ENCODE data around the gene NOXRED1.

Gene NOXRED1

GRCh38 chr14:77457115-77457521, 33.8 kb upstream of the NOXRED1 start:
- H4K20me1 ChIP-seq (ENCODE audit: insufficient read depth), result peaks cover 12% of the 10 kb centered on the region
- no peak overlapping the region for H3K4me3 ChIP-seq (IDR thresholded peaks at IDR 0.05; ENCODE audit: insufficient read depth, low read depth, low read length)
- H3K36me3 ChIP-seq (ENCODE audit: insufficient read depth), result no peaks in the 10 kb centered on the region; the same call in 1 of the 2 replicates
- no peaks in the 10 kb centered on the region for H3K27me3 ChIP-seq (ENCODE audit: insufficient read depth, low read depth)
- H2AFZ ChIP-seq (ENCODE audit: low read depth), result peak overlapping the region; percentile 76
- peaks cover 22% of the 10 kb centered on the region for H3K4me1 ChIP-seq (ENCODE audit: low read depth, poor library complexity, severe bottlenecking)
- peaks cover 39% of the 10 kb centered on the region for H3K79me2 ChIP-seq (ENCODE audit: insufficient read depth, low read depth)
- peak overlapping the region; percentile 78 for H3K4me2 ChIP-seq
- peak overlapping the region; percentile 50 for H3K27ac ChIP-seq
- H3K9ac ChIP-seq, result peak overlapping the region; percentile 57; the same call in 1 of the 2 replicates
- TF ChIP-seq, protein P1, sequence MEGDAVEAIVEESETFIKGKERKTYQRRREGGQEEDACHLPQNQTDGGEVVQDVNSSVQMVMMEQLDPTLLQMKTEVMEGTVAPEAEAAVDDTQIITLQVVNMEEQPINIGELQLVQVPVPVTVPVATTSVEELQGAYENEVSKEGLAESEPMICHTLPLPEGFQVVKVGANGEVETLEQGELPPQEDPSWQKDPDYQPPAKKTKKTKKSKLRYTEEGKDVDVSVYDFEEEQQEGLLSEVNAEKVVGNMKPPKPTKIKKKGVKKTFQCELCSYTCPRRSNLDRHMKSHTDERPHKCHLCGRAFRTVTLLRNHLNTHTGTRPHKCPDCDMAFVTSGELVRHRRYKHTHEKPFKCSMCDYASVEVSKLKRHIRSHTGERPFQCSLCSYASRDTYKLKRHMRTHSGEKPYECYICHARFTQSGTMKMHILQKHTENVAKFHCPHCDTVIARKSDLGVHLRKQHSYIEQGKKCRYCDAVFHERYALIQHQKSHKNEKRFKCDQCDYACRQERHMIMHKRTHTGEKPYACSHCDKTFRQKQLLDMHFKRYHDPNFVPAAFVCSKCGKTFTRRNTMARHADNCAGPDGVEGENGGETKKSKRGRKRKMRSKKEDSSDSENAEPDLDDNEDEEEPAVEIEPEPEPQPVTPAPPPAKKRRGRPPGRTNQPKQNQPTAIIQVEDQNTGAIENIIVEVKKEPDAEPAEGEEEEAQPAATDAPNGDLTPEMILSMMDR (conservative IDR thresholded peaks at IDR 0.05; ENCODE audit: low read depth, low read length), result no peak

DNA sequence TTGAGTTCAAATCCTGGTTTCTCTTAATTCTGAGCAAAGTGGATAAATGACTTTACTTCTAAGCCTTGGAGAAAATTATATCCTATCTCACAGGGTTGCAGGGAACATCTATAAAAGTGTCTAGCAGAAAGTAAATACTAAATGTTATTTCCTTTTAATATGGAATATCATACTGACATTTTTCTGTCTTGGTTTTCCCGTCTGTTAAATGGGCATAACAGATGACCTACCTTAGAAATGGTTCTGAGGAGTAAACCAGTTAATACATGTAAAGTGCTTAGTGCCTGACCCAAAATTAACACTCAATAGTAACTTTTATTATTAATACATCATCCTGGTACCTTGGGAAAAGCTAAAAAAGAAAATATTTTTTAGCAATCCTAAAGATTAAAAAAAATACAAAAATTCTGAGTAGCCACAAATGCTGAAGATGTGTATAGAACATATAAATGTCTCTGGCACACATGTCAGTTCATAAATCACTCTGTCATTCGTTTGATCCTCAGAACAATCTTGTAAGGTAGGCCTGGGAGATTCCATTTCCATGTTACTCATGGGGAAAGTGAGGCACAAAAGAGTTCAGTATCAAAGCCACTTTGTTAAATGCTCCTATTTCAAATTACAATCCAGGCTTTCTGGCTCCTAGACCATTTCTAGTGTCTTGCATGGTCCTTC, 32.8 kb upstream of the NOXRED1 start:
- H3K36me3 ChIP-seq (ENCODE audit: insufficient read depth), result no peaks in the 10 kb centered on the region; the same call in 1 of the 2 replicates
- TF ChIP-seq, protein P1 (conservative IDR thresholded peaks at IDR 0.05; ENCODE audit: low read depth, low read length), result no peak
- peaks cover 22% of the 10 kb centered on the region for H3K4me1 ChIP-seq (ENCODE audit: low read depth, poor library complexity, severe bottlenecking)
- no peak overlapping the region for H2AFZ ChIP-seq (ENCODE audit: low read depth)
- peaks cover 12% of the 10 kb centered on the region for H4K20me1 ChIP-seq (ENCODE audit: insufficient read depth)
- peak overlapping the region; percentile 78 for H3K4me2 ChIP-seq
- H3K4me3 ChIP-seq (IDR thresholded peaks at IDR 0.05; ENCODE audit: insufficient read depth, low read depth, low read length), result no peak overlapping the region
- H3K27ac ChIP-seq, result peak overlapping the region; percentile 50; the same call in 1 of the 2 replicates
- peaks cover 36% of the 10 kb centered on the region for H3K79me2 ChIP-seq (ENCODE audit: insufficient read depth, low read depth)
- peak overlapping the region; percentile 57; the same call in 1 of the 2 replicates for H3K9ac ChIP-seq
- no peaks in the 10 kb centered on the region for H3K27me3 ChIP-seq (ENCODE audit: insufficient read depth, low read depth)

GRCh38 chr14:77442196-77442595, 18.9 kb upstream of the NOXRED1 start:
- Histone ChIP-seq H3K27me3 (ENCODE audit: insufficient read depth, low read depth) (no peaks in the 10 kb centered on the region), H3K4me1 (ENCODE audit: low read depth, poor library complexity, severe bottlenecking) (no peaks in the 10 kb centered on the region), H3K9ac (no peak overlapping the region), H2AFZ (ENCODE audit: low read depth) (no peak overlapping the region), H4K20me1 (ENCODE audit: insufficient read depth) (no peaks in the 10 kb centered on the region), H3K79me2 (ENCODE audit: insufficient read depth, low read depth) (no peaks in the 10 kb centered on the region), H3K36me3 (ENCODE audit: insufficient read depth) (no peaks in the 10 kb centered on the region), H3K4me3 (IDR thresholded peaks at IDR 0.05; ENCODE audit: insufficient read depth, low read depth, low read length) (no peak overlapping the region), H3K4me2 (no peak overlapping the region), H3K27ac (no peak overlapping the region)
- TF ChIP-seq, protein P1 (conservative IDR thresholded peaks at IDR 0.05; ENCODE audit: low read depth, low read length), result no peak

- no peaks in the 10 kb centered on the region for H3K4me1 ChIP-seq (ENCODE audit: low read depth, poor library complexity, severe bottlenecking)
- H3K9ac ChIP-seq, result no peak overlapping the region
- TF ChIP-seq, protein P1 (conservative IDR thresholded peaks at IDR 0.05; ENCODE audit: low read depth, low read length), result no peak
- no peaks in the 10 kb centered on the region for H4K20me1 ChIP-seq (ENCODE audit: insufficient read depth)
- no peak overlapping the region for H3K27ac ChIP-seq
- H2AFZ ChIP-seq (ENCODE audit: low read depth), result no peak overlapping the region
- no peak overlapping the region for H3K4me3 ChIP-seq (IDR thresholded peaks at IDR 0.05; ENCODE audit: insufficient read depth, low read depth, low read length)
- no peaks in the 10 kb centered on the region for H3K79me2 ChIP-seq (ENCODE audit: insufficient read depth, low read depth)
- H3K4me2 ChIP-seq, result no peak overlapping the region
- no peaks in the 10 kb centered on the region for H3K27me3 ChIP-seq (ENCODE audit: insufficient read depth, low read depth)
- no peaks in the 10 kb centered on the region for H3K36me3 ChIP-seq (ENCODE audit: insufficient read depth)
Observed at GRCh38 chr14:77439861-77440260, 16.5 kb upstream of the NOXRED1 start.

Data from KMS-11 (cell line).